Activated T-cell treated with anti-CD3 and anti-CD28 coated beads, Interleukin-2, amount 50 U/mL, for 72 hours (primary cell): ENCODE measurements around the gene ADARB2. TPM values are rescaled to one million over a fixed set of nuclear protein-coding genes. Genes with fewer than 3 reads are reported as not detected.

Source experiments
- ATAC-seq, 2 donors: fragments of 150-1000 bp; cut with Tn5 transposase; replicated peaks in 1 of 2; 2 replicates each; pipeline ENCODE4 v1.10.0; 2021; ENCODE audit warnings: moderate library complexity in 2 of 2, mild to moderate bottlenecking in 1 of 2
- DNase-seq, 2 donors: peaks; one replicate each; pipeline ENCODE4 v3.0.0; 2021 to 2022; ENCODE audit warnings: mixed read lengths in 1 of 2
- H3K27ac Mint-ChIP-seq: one replicate; pipeline ENCODE4 v1.8.0; 2022; ENCODE audit warnings: mild to moderate bottlenecking, moderate library complexity, mixed read lengths
- H3K27me3 Mint-ChIP-seq: one replicate; pipeline ENCODE4 v1.8.0; 2022; ENCODE audit warnings: low read depth, mixed read lengths
- H3K36me3 Mint-ChIP-seq, 2 donors: one replicate each; pipeline ENCODE4 v1.8.0; 2022; ENCODE audit warnings: mixed read lengths in 2 of 2, mild to moderate bottlenecking in 1 of 2; ENCODE audit not compliant: insufficient read depth in 2 of 2
- H3K4me1 Mint-ChIP-seq: one replicate; pipeline ENCODE4 v1.8.0; 2022; ENCODE audit warnings: low read depth, mixed read lengths
- H3K4me3 Mint-ChIP-seq, 2 donors: one replicate each; pipeline ENCODE4 v1.8.0; 2022; ENCODE audit warnings: mild to moderate bottlenecking in 2 of 2, mixed read lengths in 2 of 2, moderate library complexity in 2 of 2
- H3K9me3 Mint-ChIP-seq, 2 donors: one replicate each; pipeline ENCODE4 v1.8.0; 2022; ENCODE audit warnings: mixed read lengths in 2 of 2
- total RNA-seq, 2 donors: library from RNA; stranded (reverse); gene quantifications; one replicate each; pipeline ENCODE4 v1.2.3, GENCODE V29; 2022

ADARB2 gene
- total RNA-seq, 2 donors from 2014 or later = 0.60 to 2.0 TPM

GRCh38 chr10:1483826-1484225, 253.5 kb downstream of the ADARB2 start:
- no peaks in the 10 kb centered on the region for H3K9me3 Mint-ChIP-seq
- H3K36me3 Mint-ChIP-seq = no peaks in the 10 kb centered on the region
- H3K4me3 Mint-ChIP-seq = no peak overlapping the region
- DNase-seq = no peak
- H3K27me3 Mint-ChIP-seq = peaks cover 10% of the 10 kb centered on the region
- no peaks in the 10 kb centered on the region for H3K4me1 Mint-ChIP-seq
- H3K27ac Mint-ChIP-seq = no peak overlapping the region
- ATAC-seq = no peak

GRCh38 chr10:1483246-1483645, 254.1 kb downstream of the ADARB2 start:
- peaks cover 10% of the 10 kb centered on the region for H3K27me3 Mint-ChIP-seq
- no peak overlapping the region for H3K4me3 Mint-ChIP-seq
- DNase-seq = no peak
- no peaks in the 10 kb centered on the region for H3K36me3 Mint-ChIP-seq
- ATAC-seq = no peak
- no peak overlapping the region for H3K27ac Mint-ChIP-seq
- H3K4me1 Mint-ChIP-seq = no peaks in the 10 kb centered on the region
- H3K9me3 Mint-ChIP-seq = no peaks in the 10 kb centered on the region

GRCh38 chr10:1477578-1477977, 259.7 kb downstream of the ADARB2 start:
- H3K36me3 Mint-ChIP-seq = no peaks in the 10 kb centered on the region
- DNase-seq = no peak
- no peak overlapping the region for H3K4me3 Mint-ChIP-seq
- H3K4me1 Mint-ChIP-seq = no peaks in the 10 kb centered on the region
- H3K27me3 Mint-ChIP-seq = peaks cover 17% of the 10 kb centered on the region
- ATAC-seq = no peak
- no peak overlapping the region for H3K27ac Mint-ChIP-seq
- no peaks in the 10 kb centered on the region for H3K9me3 Mint-ChIP-seq

DNA sequence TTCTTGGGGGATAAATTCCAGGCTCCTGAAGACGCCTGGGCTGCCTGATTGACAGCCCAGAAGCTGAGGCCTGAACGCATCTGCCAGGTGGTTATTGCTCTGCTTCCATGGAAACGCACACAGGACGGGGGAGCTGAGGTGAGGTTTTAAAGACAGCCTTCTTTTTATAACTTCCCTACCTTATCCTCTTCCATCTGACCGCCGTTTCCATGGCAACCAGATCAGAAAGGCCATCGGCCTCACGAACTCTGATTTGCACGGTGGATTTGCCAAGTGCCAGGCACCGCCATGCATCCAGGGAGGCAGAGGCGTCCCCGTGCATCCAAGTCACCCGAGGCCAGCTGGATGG, 260.9 kb downstream of the ADARB2 start:
- Mint-ChIP-seq H3K27ac (no peak overlapping the region), H3K36me3 (no peaks in the 10 kb centered on the region), H3K9me3 (no peaks in the 10 kb centered on the region), H3K4me1 (no peaks in the 10 kb centered on the region), H3K27me3 (peaks cover 15% of the 10 kb centered on the region), H3K4me3 (no peak overlapping the region)
- DNase-seq (no peak), ATAC-seq (no peak)

DNA sequence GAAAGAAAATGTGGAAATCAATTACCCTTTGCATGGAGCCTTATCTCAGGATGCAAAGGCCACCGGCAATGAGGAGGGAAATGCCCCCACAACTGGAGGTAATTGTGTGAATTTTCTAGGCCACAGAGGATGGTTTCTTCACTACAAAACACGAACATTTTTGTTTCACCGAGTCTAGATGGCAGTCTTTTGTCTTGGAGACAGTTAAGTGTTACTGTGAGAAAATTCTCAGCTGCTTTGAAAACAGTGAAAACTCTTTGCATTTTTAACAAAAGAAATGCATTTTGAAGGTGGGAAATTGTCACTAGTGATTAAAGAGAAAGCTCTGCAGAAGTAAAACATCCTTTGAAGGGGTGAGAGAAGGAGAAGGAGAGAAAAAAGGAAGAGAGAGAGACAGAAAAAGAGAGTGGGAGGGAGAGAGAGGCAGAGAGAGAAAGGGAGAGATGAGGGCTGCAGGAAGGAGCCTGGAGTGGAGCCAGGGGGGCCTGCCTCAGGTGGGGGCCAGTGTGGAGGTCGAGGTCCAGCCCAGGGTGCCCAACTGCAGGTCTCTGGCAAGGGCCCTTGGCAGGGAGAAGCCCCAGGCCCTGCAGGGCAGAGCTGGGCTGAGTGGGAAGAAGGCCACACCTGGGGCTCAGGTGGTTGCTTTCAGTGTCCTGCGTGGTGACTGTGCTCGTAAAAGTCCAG, 261.4 kb downstream of the ADARB2 start:
- DNase-seq (no peak), ATAC-seq (no peak)
- Mint-ChIP-seq H3K27me3 (peaks cover 15% of the 10 kb centered on the region), H3K27ac (no peak overlapping the region), H3K9me3 (no peaks in the 10 kb centered on the region), H3K36me3 (no peaks in the 10 kb centered on the region), H3K4me1 (no peaks in the 10 kb centered on the region), H3K4me3 (no peak overlapping the region)

GRCh38 chr10:1475098-1475591, 262.2 kb downstream of the ADARB2 start:
- ATAC-seq = no peak
- Mint-ChIP-seq H3K9me3 (no peaks in the 10 kb centered on the region), H3K27ac (no peak overlapping the region), H3K4me1 (no peaks in the 10 kb centered on the region), H3K36me3 (no peaks in the 10 kb centered on the region), H3K27me3 (peaks cover 15% of the 10 kb centered on the region), H3K4me3 (no peak overlapping the region)
- DNase-seq = no peak

DNA sequence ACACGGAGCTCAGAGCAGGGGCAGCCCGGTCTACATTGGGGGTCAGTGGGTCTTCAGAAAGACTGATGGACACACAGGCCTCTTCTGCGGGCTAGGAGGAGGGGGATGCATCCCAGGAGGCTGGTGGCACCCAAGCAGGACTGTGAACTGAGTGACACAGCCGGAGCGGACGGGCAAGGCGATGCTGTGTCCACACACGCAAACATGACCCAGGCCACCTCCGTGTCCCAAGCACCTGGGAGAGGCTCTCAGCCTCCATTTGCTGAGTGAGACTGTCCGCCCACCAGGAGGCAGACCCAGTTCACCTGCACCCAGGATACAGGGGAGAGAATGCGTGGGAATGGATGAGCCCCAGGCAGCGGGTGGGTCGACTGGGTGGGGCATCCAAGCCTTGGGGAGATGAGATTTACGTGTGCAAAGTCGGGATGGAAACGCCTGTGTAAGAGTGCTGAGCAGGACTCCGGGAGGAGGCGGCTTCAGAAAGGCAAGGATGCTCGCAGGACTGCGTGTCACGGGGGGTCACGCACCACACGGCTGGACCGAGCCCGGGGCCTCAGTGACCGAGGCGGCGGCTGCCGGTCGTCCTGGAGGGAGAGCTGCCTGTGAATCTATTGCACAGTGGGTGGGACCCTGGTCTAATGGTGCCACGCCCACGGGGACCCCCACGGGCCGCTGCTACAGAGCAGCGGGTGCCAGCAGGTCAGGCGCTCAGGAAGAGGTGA, 262.8 kb downstream of the ADARB2 start:
- no peaks in the 10 kb centered on the region for H3K9me3 Mint-ChIP-seq
- H3K4me1 Mint-ChIP-seq = no peaks in the 10 kb centered on the region
- H3K27ac Mint-ChIP-seq = no peak overlapping the region
- H3K36me3 Mint-ChIP-seq = no peaks in the 10 kb centered on the region
- no peak overlapping the region for H3K4me3 Mint-ChIP-seq
- H3K27me3 Mint-ChIP-seq = peaks cover 15% of the 10 kb centered on the region
- no peak for ATAC-seq
- DNase-seq = no peak

DNA sequence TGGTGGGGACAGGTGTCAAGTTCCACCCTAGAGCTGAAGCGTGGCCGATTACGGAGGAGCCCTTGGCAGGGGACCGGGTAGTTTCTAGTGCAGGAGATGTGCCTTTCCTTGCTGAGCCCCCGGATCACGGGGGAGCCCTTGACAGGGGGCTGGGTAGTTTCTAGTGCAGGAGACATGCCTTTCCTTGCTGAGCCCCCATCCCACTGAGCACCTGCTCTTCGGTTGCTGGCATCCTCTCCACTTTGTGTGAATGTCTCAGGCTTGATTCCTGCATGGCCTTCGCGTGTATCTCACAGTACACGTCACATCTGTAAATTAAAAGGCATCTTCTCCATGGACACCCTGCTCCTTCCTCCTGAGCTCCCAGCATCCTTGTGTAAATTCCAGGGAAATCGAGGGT, 263.5 kb downstream of the ADARB2 start:
- Mint-ChIP-seq H3K27ac (no peak overlapping the region), H3K4me3 (no peak overlapping the region), H3K4me1 (no peaks in the 10 kb centered on the region), H3K36me3 (no peaks in the 10 kb centered on the region), H3K9me3 (no peaks in the 10 kb centered on the region), H3K27me3 (peaks cover 15% of the 10 kb centered on the region)
- DNase-seq (no peak), ATAC-seq (no peak)

DNA sequence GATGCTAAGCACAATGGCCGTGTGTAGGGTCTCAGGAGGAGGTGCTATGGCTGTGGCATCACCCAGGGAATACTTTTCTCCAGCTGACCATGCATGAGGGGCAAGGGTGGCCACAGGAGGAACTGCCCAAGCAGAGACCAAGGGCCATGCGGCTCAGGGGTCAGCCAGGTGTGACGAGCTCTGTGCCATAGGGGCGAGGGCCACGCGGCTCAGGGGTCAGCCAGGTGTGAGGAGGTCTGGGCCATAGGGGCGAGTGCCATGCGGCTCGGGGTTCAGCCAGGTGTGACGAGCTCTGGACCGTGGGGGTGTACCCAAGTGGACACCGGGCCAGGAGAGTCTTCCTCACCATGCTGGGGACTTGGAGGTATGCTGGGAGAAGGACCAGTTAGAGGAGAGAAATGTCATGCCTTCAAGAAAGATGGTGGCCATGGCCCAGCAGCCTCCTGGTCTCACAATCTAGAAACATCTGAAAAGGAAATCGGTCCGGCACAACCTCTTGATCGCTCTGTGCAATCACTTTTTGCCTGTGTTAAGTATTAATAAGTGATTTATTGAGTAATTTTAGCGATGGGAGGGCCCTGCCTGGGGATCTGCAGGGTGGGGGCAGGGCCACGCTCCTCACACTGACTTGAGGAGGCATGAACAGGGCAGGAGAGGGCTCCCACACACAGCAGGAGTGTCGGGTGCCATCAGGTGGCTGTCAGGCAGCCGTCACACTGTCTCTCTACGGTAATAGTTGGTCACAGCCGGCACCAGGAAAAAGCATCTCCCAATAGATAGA, 265.0 kb downstream of the ADARB2 start:
- no peak overlapping the region for H3K4me3 Mint-ChIP-seq
- no peak for ATAC-seq
- H3K36me3 Mint-ChIP-seq = no peaks in the 10 kb centered on the region
- H3K27me3 Mint-ChIP-seq = peaks cover 15% of the 10 kb centered on the region
- no peaks in the 10 kb centered on the region for H3K9me3 Mint-ChIP-seq
- DNase-seq = no peak
- no peaks in the 10 kb centered on the region for H3K4me1 Mint-ChIP-seq
- H3K27ac Mint-ChIP-seq = no peak overlapping the region

DNA sequence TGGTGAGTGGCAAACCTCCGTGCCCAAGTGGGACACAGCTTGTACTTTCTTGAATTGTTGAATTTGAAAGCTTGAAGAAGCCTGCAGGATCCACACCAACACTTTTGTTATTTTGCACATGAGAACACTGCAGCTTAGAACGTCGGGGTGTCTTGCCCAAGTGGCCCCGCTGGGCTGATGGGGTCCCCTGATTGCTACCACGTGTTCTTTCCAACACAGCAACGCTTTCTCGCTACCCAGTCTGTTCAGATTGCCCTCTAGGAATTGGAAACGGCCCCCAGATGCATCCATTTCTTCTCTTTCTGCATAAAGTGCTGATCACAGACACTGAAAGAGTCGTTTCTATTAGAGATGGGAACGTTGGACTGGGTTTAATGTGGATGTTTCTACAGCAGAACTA, 268.5 kb downstream of the ADARB2 start:
- H3K4me3 Mint-ChIP-seq = no peak overlapping the region
- H3K4me1 Mint-ChIP-seq = no peaks in the 10 kb centered on the region
- H3K27ac Mint-ChIP-seq = no peak overlapping the region
- ATAC-seq = no peak
- H3K27me3 Mint-ChIP-seq = peaks cover 8% of the 10 kb centered on the region
- no peak for DNase-seq
- H3K9me3 Mint-ChIP-seq = no peaks in the 10 kb centered on the region
- no peaks in the 10 kb centered on the region for H3K36me3 Mint-ChIP-seq

DNA sequence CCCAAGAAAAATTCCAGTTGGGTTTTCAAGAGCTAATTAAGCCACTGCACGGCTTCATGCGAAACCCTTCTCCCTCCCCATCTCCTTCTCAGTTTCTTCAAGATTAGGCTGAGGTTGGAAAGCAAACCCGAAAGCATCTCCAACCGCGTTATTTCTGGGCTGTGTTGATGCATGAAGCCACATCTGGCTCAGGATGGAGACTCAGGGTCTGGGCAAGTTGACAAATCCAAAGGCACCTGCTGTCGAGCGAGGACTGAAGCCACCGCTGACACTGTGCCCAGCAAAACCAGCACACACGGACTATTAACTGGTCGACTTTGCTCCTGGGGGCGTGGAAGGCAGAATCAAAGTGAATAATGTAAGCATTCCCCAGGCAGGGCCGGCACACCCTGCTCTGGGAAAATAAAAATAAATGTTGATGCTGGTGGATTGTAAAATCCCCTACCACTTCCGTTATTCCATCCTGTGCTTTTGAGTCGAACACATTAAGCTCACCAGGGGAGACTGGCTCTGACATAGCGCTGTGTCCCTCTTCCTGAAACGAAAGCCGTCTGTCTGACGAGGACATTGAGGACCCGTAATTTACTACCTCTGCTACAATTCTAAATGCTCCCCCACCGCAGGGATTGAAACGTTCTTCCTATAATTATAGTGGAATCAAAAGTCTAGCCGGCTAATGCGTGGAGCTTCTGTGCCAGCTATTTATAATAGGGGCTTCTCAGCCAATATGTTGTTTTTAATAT, 269.8 kb downstream of the ADARB2 start:
- no peak for DNase-seq
- no peaks in the 10 kb centered on the region for H3K9me3 Mint-ChIP-seq
- H3K27me3 Mint-ChIP-seq = peaks cover 14% of the 10 kb centered on the region
- no peak for ATAC-seq
- no peak overlapping the region for H3K27ac Mint-ChIP-seq
- H3K4me3 Mint-ChIP-seq = no peak overlapping the region
- H3K4me1 Mint-ChIP-seq = no peaks in the 10 kb centered on the region
- no peaks in the 10 kb centered on the region for H3K36me3 Mint-ChIP-seq

GRCh38 chr10:1465993-1466764, 271.1 kb downstream of the ADARB2 start:
- DNase-seq = no peak
- no peak for ATAC-seq
- Mint-ChIP-seq H3K27me3 (peaks cover 13% of the 10 kb centered on the region), H3K4me1 (no peaks in the 10 kb centered on the region), H3K27ac (no peak overlapping the region), H3K9me3 (no peaks in the 10 kb centered on the region), H3K36me3 (no peaks in the 10 kb centered on the region), H3K4me3 (no peak overlapping the region)
